Coronary artery (tissue), 2 donors: ENCODE results near the gene PTGDR.

ENCODE experiments used
- DNase-seq: peaks from one replicate; pipeline ENCODE4 v3.0.0-alpha.2; 2017; ENCODE audit warnings: low spot score
- H3K27ac ChIP-seq, 2 donors: fragments of 200-600 bp; sonication (generic); one replicate each; pipeline ENCODE4 v1.5.1; 2016 to 2019
- H3K4me3 ChIP-seq: fragments of 200-600 bp; sonication (generic); 2 replicates; pipeline ENCODE4 v1.5.1; 2016; ENCODE audit warnings: mild to moderate bottlenecking, moderate library complexity
- CTCF ChIP-seq: fragments of 200-600 bp; sonication (generic); IDR thresholded peaks from one replicate; pipeline ENCODE4 v1.5.1; 2019; ENCODE audit warnings: antibody characterized with exemption

PTGDR gene

GRCh38 chr14:52305014-52305413, 37.5 kb downstream of the PTGDR start:
- no peak for TF ChIP-seq CTCF
- DNase-seq: no peak
- no peak overlapping the region for H3K27ac ChIP-seq
- H3K4me3 ChIP-seq: no peak overlapping the region

- TF ChIP-seq CTCF: no peak
- no peak overlapping the region for H3K4me3 ChIP-seq
- no peak overlapping the region for H3K27ac ChIP-seq
- DNase-seq: no peak
Measured at GRCh38 chr14:52307376-52307775, 39.9 kb downstream of the PTGDR start.

- Histone ChIP-seq H3K27ac (no peak overlapping the region), H3K4me3 (no peak overlapping the region)
- DNase-seq: no peak
- TF ChIP-seq CTCF: no peak
Measured at GRCh38 chr14:52307905-52308304, 40.4 kb downstream of the PTGDR start.

- no peak overlapping the region for H3K4me3 ChIP-seq
- H3K27ac ChIP-seq: no peak overlapping the region
- DNase-seq: no peak
- no peak for TF ChIP-seq CTCF
Measured at GRCh38 chr14:52310541-52310940, 43.0 kb downstream of the PTGDR start.

GRCh38 chr14:52312931-52313355, 45.4 kb downstream of the PTGDR start:
- Histone ChIP-seq H3K4me3 (peak overlapping the region; percentile 81), H3K27ac (peak overlapping the region in 1 of 2 donors; percentile 74)
- no peak for DNase-seq
- TF ChIP-seq CTCF: no peak

GRCh38 chr14:52313462-52313861, 46.0 kb downstream of the PTGDR start:
- peak overlapping the region in 1 of 2 donors; percentile 74 for H3K27ac ChIP-seq
- DNase-seq: no peak
- TF ChIP-seq CTCF: no peak
- peak overlapping the region; percentile 81 for H3K4me3 ChIP-seq

GRCh38 chr14:52313903-52314594, 46.6 kb downstream of the PTGDR start, which contains the start of gene PTGER2:
Gene PTGER2 (plus strand): TSS chr14:52314312. CDS start chr14:52314549, 237 bp downstream.
- TF ChIP-seq CTCF: no peak

More at GRCh38 chr14:52313903-52314594, 46.6 kb downstream of the PTGDR start, which contains the start of gene PTGER2:
- peak; percentile 87 for DNase-seq
- Histone ChIP-seq H3K4me3 (peak within 1 kb of the TSS; percentile 81), H3K27ac (peak within 1 kb of the TSS in 1 of 2 donors; percentile 74)
